Fibroblast of upper back skin (primary cell): ENCODE data around the gene DCP1B.

Experiments
- DNase-seq: peaks from one replicate; pipeline ENCODE4 v3.0.0-alpha.2; 2013

DCP1B gene

DNA sequence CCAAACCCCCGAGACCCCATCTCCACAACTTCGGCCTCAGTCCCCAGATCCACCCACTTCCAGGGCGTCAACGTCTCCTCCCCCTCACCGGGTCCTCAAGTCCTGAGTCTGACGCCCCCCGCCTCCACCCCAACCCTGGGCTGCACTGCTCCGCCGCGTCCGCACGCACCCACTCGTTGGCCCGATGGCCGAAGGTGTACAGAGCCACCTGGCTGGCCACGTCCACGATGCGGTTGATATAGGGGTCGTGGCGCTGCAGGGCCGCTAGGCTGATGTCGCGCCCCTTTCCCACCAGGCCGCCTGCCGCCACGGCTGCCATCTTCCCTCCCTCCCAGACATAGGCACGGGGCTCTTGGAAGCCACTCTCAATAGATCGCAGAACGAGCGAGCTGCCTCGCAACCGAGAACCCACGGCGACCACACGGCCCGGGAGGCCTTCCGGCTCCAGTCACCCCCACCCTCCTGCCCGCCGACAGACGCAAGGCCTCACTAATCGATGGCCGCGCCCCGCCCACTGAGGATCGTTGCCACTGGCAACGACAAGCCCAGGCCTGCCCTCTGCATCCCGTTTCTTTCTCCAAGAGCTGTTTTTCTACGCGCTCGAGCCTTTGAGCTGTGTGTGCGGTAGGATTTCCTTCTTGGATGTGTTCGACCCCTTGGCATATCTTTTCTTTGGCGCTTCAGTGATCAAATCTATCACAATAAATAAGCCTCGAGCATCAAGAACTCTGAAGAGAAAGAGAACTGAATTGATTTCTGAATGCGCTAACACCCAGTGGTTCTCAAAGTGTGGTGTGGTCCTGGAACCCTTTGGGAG is at the start of gene DCP1B:
Gene DCP1B, minus strand, starts transcription at position 345 of the 817 bp plus-strand sequence. Its CDS starts 26 bp downstream, at position 319.
- DNase-seq: peak; percentile 97

DNA sequence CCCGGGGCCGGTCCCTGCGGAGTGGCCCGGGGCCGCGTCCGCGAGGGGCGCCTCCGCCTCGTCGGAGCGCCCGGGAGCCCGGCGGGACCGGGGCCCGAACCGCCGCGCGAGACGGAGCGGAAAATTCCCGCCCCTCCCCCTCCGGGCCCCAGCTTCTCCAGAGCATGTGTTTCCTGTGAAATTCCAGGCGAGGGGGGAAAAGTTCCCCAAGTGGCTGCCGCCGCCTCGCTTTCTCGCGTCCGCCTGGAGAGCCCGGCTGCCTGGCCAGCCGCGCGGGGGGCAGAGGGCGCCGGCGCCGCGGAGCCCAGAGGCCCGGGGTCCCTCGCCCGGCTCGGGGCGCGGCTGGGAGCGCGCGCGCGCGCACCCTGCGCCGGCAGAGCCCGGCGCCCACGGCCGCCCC is 49.4 kb upstream of the DCP1B start:
- peak; percentile 54 for DNase-seq

DNA sequence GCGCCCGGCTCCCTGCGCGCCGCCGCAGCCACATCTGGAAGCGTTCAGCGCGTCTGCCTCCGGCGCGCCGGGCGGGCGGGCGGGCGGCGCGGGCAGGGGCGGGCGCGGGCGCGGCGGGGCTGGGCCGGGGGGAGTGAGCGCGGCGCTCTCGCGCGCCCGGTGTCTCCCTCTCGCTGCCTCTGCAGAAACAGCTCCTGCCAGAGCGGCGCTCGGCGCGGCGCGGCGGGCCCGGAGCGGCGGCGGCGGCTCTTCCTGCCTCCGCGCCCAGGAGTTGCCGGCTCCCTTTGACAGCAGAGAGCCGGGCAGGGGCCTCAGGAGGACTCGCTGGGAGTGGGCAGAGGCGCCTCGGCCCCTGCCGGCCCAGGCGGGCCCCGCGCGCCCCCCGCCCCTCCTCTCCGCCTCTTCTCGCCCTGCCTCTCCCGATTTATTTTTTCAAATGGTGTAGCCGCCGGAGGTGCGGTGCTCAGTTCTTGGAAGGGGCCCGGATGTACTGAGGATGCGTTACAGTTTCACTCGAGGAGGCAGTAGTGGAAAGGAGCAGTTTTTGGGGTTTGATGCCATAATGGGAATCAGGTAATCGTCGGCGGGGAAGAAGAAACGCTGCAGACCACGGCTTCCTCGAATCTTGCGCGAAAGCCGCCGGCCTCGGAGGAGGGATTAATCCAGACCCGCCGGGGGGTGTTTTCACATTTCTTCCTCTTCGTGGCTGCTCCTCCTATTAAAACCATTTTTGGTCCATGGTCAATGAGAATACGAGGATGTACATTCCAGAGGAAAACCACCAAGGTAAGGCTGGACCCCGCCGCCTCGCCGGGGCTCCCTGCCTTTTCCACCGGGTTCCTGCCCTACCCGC is 48.8 kb upstream of the DCP1B start, which contains the start of gene CACNA1C:
Gene CACNA1C, plus strand, starts transcription at position 162 of the 853 bp plus-strand sequence. Its CDS starts 576 bp downstream, at position 738.
- peak; percentile 70 for DNase-seq

DNA sequence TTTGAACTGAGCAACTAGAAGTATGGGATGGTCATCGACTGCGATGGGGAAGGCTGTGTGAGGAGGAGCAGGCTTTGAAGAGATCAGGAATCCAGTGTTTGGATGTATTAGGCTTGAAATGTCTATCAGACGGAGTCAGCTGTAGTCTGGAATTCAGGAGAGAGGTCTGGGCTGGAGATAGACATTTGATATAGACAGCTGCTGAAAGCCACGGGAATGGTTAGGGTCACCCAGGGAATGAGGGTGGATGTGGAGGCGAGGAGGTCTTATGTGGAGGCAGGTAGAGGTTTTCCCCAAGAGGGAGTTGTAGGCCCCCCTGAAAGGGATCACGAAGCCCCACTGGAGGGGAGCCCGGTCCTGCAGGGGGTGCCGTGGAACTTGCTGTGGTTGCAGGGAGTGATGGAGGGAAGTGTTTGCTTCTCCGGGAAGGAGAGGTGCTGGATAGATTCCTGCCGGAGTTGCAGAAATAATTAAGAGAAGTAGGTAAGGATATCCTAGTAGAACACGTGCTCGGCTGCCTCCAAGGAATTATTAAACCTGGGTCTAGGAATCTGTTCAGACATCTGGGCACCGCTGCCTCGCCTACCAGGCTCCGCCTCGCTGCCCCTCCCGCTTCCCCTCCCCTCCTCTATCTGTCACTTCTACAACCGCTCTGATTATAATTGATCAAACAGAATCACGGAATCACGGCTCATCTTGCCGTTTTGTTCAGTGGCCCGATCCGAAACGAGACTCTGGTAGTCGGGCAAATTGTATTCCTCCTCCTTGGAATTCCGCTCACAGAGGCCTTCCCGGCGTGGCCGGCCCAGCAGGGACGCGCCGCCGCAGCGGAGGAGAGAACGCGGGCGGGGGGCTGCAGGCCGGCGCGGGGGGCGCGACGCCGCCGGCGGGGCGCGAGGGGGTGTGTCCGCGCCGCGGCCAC is 47.7 kb upstream of the DCP1B start:
- no peak for DNase-seq

DNA sequence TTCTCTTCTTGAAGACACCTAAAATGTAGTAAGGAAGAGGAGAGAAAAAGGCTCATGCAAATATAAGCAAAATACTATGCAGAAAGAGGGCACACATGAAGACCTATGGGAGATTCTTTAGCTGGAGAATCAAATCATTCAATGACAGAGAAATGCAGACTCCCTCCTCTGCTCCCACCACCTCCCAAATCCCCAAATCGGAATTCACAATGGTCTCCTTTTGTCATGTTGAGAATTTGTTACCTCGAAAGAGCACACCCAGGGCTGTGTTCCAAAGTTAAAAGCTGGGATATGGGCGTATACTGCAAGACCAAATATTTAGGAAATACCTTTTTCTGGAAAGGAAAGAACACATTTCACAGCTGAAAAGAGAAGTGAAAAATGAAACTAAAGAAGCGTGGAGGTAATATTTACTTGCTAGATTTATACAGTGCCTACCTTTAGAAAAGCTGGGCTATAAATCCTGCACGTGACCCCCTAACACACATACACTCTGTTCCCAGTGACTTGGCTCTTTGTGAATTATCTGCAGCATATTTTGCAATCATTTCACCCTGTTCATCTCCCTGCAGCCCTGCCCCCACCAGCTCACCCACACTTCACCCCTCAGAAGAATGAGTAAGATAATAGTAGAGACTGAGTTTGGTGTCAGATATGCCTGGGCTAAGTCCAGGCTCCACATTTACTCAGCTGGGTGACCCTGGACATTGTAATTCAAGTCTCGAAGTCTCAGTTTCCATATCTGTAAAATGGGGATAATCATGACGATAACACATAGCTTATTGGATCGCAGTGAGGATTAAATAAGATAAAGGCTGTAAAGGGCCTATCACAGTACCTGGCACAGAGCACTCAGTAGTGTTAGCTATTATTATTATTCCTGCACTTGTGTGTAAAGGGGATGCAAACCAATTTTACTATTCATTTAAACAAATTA is 45.6 kb upstream of the DCP1B start:
- DNase-seq: peak; percentile 44

DNA sequence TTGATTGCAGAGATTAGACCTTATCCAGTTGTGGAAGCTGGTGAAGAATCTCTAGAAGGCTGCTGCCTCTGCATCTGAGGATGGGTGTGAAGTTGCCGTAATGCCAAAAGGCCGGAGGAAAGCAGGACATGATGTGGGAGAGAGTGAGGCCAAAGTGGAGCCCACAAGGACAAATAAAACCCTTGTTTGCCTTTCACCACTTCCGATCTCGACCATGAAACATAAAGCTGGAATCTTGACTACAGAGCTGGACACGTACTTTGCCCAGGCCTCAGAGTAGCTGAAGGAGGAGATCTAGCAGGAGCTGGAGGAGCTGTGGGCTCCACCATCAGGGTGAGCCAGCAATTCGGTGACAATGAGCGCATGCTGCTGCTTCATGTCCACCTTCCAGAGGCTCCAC is 43.5 kb upstream of the DCP1B start:
- DNase-seq: no peak

DNA sequence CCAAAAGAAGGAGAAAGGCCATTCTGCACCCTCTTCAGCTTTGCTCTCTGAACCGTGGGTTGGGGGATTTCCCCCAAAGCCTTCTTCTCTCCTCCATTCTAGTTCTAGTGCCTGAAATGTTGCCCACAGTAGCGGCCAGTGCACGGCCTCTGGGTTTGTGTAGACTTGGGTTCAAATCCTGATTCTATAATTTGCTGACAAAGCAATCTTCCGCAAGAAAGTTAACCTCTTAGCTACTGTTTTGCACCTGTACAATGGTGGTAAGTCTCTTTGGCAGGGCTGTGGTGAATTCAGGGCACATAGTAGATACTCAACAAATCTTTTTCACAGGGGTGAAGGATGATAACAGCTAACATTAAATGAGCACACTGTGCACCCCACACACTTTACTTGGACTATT is 42.7 kb upstream of the DCP1B start:
- no peak for DNase-seq

DNA sequence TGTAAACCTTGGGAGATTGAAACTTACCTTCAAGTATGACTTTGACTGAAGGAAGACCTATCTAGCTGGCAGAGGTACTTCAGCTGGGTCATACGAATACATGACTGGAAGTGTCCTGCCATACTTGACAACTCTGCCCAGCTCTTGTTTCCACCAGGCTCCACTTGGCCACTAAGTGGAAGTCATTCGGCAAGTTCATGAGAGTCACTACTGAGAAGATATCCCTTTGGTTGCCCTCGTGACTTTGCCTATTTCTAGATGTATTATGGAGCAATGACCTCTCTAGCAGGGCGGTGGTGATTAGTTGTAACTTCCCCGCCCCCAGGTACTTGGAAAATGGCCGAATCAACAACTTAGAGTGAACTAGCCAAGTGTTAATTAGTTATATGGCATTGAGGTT is 39.9 kb upstream of the DCP1B start:
- no peak for DNase-seq

DNA sequence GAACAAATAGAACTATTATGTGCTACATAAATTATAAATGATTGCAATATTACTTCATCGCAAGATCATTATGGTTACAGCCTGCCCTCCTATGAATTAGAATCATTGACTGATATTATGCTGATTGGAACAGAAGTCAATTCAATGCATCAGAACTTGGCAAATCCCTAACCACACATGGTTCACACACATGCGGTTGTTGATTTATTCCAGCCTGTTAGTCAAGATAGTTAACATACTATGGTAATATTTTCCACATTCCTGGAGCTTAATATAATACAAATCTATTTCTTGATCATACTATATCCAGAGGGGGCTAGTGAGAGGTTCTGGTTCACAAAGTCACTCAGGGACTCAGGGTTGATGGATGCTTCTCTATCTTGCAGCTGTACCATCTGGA is 38.8 kb upstream of the DCP1B start:
- peak; percentile 36 for DNase-seq

DNA sequence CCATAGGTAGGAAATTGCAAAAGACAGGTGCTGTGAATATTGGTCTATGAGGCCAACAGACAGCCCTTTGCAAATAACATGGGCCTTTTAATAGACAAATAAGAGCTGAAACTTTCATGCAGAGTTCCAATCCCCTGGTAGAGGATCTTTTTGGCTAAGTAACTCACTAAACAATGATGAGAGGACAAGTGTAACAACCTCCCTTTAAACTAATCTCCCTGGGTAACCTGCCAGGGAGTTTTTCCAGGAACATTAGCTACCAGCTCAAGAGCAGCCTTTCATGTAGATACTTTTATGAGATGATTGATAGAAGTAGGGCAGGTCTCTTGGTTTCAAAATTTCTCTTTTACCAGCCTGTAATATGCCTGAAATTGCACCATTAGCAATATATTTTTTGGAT is 34.8 kb upstream of the DCP1B start:
- no peak for DNase-seq

DNA sequence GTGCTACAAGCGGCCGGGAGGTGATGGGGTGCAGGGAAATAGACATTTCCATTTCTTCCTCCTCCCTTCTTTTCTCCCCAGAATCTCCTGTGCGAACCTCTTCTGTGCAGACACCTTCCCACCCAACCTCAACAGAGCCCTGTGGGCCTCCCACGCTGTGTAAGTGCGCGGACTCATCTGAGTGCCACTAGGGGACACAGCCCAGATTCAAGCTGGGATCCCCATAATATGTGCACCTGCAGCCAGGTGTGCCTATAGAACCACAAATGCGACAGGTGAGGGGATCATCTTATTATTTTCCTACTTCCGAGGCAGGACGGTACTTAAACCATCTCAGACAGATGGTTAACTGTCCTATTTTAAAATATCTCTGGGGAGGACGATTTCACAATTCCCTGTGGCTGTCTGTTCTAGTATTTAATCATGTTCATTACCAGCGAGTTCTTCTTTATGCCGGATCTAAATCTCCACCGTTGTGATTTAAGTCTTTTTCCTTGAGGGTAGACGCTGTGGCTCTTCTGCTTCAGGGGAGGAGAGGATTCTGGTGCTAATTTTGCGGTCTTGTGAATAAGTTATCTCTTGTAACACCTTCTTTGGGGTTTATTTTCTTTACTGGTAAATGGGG is 31.3 kb upstream of the DCP1B start:
- DNase-seq: no peak

DNA sequence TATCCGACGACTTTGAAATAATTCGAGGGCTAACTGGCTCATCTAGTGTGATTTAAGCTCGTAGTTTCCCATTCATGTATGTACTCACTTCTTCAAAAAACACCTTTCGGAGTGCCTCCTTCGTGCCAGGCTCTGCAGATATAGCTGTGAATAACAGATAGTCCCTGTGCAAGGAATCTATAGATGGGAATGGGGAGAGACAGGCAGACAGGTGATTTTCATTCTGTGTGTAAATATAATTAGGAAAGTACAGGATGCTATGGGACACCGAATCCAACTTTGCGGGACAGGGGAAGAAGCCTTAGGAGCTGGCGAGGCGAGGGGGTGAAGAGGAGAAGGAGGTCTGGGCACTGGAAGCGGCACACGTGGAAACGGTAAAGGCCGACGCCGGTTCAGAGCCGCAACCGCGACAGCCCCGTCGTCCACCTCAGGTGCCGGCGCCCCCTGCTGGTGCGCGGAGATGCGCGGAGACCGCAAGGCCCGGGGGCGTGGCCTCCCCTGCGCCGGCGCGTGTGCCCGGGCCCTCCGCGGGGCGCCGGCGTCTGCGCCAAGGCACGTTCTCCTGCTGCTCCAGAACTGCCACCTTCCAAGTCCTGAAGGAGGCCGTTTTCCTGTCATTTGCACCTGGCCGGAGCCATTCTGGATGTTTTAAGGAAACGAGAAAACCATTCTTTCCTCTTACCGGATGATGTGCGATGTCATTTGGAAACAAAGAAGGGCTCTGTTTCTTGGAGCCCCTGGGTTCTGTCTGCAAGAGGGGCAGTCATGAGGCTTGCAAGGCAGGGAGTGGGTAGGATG is 30.6 kb upstream of the DCP1B start:
- DNase-seq: peak; percentile 69

DNA sequence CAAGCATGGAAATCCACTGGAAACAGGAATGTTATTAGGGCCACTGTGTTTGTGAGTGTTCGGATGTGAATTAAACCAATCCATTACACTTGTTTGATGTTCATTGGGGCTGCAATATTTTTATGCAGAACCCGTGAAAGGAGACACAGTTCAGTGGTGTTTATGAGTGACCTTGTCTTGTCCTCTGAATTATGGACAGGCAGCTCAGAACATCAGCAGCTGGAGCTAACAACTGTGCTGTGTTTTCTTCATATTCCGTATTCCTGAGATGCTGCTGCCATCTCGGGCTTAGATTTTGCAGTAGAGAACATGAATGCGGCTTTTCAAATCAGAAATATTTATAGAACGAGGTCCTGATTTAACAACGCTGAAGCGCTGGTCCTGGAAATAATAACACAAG is 28.2 kb upstream of the DCP1B start:
- no peak for DNase-seq

DNA sequence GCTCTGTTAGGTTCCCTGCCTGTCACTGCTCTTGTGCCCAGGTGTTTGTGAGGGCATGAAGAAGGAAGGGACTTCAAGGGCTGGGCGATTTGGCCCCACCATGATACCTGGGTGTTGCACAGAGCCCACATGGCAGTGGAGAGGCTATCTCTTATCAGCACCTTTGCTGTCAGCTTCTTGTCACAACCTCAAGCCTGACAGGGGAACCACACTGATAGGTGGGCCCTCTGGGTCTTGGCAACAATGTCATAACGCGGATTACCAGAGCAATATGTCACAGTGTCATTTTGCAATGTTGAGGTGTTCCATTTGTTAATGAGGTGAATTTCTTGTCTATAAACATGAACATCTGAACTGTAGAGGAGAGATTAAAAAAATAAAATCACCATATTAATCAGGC is 25.6 kb upstream of the DCP1B start:
- no peak for DNase-seq

DNA sequence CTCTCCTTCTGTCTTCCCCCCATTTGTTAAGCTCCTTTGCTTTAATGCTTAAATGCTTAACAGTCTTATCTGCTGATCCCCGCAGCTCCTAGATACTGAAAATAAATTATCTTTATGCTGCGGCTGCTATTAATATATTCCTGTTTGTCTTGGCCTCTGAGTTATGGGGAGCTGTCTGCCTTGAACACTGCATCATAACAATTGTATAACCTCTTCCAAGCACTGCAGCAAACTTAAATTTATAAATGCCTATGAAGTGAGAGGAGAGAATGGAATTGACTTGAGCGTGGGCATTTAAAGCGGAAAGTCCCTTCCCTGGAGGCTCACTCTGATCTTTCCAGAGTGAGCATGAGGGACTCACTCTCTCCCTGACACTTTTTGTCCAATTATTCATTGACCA is 23.1 kb upstream of the DCP1B start:
- no peak for DNase-seq

DNA sequence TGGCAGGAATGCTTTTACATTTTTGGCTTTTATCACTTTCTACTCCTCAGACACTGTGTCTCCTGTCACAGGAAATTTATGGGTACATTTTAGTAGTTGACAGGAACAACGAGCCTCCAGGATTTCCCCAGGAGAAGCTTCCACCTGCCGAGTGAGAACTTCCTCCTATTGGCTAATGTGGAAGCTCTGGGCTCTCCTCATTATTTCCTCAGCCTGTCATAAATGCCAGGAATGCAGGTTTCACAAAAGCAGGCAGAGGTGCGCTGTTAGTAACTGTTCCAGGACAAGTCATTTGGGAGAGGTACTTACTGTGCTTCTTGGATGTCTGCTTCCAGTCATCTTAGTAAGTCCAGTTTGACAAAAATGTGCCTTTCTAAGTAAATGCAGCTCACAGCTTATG is 19.1 kb upstream of the DCP1B start:
- DNase-seq: no peak

DNA sequence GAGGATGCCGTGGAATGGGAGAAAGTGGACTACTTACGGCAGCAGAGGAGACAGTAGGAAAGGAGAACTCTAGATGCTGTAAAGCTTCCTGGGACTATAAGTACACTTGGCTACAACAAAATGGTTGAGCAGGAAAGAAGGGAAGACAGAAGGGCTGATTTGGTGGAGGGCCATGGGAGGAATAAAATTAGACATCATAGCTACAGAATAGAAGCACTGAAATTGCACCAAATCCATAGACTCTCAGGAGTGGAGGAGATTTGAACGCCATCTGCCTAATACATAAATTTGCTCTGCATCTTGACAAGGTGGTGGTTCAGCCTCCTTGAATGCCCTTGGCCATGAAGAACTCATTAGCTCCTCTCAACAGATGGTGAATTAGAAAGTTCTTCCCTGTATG is 16.3 kb upstream of the DCP1B start:
- no peak for DNase-seq

DNA sequence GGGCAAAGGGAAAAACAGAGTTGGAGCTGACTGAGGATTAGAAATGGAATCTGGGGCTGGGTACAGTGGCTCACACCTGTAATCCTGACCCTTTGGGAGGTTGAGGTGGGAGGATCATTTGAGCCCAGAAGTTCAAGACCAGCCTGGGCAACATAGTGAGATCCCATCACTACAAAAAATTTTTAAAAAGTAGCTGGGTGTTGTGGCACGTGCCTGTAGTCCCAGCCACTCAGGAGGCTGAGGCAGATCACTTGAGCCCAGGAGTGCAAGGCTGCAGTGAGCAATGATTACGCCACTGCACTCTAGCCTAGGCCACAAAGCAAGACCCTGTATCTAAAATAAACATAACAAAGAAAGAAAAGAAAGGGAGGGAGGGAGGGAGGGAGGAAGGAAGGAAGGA is 14.9 kb upstream of the DCP1B start:
- no peak for DNase-seq

DNA sequence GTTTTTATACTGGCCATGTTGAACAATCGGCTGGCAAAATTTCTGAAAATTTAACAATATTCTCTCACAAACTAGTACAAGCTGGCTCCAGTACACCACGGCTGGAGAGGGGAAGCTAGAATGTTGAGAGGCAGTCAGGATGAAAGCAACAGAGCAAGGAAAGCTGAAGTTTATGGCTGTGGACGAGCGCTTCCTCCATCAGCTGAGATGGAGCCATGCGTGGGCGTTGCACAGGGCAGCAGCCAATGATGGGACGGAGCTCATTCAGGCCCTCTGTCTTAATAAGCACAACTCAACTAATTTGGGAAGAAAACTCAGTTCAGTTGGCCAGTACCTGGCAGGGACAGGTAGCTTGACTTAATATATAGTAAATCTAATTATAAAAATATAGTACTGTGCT is 14.1 kb upstream of the DCP1B start:
- DNase-seq: no peak
